GM19467 (cell line): Measurements from ENCODE around the gene RAB8B.

Experiments
- ATAC-seq: cut with Tn5 transposase; IDR thresholded peaks from one replicate; pipeline ENCODE4 v1.9.1; 2021; ENCODE audit warnings: mild to moderate bottlenecking, moderate library complexity; ENCODE audit not compliant: unreplicated experiment

The RAB8B gene

DNA sequence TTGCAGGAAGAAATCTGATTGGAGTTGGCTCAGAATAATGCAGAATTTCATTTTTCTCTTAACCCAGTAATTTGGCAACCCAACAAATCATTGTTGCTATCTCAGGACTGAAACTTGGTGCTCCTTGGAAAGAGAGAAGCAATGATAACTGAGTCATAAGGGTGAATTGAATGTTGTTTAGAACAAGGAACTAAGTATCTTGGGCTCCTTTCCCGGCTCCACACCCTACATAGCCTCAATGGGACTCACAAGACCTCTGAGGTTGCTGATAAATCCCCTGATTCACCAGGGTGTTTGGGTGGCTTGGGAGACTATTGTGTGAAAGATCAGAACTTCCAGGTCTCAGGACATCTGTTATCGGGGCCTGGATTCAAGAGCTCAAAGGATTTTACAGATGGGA, 7.8 kb upstream of the RAB8B start:
- ATAC-seq, result no peak

DNA sequence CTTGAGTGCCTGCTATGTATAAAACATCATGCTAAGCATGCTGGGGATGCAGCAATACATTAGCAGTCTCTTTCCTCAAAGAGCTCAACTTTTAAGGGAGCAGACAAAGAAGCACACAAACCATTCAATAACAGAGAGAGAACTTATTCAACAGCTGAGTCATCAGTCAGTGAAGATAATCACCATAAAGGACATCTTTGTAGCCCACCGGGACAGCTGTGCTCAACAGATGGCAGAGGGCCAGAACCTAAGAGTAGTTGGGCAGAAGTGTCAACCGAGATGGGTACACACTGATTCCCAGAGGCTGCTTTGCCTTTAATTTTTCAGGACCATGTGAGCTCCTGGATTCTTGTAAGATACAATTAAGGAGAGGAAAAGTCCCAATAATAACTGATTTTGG, 4.2 kb upstream of the RAB8B start:
- ATAC-seq, result no peak

- no peak for ATAC-seq
Observed at GRCh38 chr15:63186065-63186464, 3.3 kb upstream of the RAB8B start.

- ATAC-seq, result no peak
Observed at GRCh38 chr15:63187589-63188226, 1.7 kb upstream of the RAB8B start.

- no peak for ATAC-seq
Observed at GRCh38 chr15:63188247-63188925, 1.0 kb upstream of the RAB8B start.

DNA sequence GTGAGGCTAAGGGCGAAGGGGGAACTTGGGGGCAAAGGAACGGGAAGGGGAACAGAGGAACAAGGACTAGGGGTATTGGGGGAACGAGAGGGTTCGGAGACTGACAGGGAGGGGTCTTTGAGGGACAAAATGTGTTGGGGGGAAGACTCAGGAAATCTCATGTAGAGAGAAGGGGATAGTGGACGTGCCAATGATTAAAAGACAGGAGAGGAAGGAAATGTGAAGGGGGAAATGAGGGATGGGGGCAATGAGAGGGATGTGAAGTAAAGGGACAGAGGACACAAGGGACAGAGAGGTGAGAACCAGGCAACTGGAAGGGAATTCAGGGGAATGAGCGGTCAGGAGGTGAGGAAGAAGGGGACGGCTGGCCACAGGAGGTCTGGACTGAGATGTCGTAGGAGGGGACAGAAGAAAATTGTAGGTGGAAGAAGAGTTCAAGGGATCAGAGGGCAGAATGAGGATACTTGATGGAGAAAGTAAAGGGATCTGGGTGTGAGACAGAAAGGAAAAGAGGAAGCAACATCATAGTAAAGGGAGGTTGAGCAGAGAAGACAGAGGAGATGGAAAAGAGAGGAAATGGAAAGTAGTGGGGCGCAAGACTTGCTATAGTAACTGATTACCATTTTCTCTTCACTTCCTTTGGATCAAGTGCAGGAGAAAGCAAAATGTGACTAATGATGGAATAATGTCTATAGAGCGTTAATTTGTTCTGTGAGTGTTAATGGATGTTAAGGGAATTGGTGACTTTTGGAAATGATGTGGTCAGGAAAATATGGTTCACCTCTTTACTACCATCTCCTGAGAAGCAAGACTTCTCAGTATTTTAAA, 749 bp downstream of the RAB8B start:
- ATAC-seq, result no peak

- ATAC-seq, result no peak
Observed at GRCh38 chr15:63190769-63191649, 1.6 kb downstream of the RAB8B start.

- ATAC-seq, result peak; percentile 46
Observed at GRCh38 chr15:63191895-63192618, 2.7 kb downstream of the RAB8B start.

DNA sequence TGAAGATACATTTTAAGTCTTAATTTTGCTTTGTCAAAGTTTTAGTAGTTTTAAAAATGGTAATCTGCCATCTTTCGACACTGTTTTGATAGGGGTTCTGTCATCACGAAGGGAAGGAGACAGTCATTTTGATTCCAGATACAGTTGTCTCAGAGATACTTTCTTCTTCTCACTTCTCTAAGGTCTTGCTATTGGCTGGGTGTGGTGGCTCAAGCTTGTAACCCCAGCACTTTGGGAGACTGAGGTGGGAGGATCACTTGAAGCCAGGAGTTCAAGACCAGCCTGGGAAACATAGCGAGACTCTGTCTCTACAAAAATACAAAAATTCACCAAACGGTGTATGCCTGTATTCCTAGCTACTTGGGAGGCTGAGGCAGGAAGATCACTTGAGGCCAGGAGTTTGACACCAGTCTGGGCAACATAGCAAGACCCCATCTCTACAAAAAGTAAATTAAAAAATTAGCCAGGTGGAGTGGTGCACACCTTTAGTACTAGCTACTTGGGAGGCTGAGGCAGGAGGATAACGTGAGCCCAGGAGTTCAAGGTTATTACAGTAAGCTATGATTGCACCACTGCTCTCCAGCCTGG, 3.3 kb downstream of the RAB8B start:
- no peak for ATAC-seq

GRCh38 chr15:63194302-63194701, 4.9 kb downstream of the RAB8B start:
- ATAC-seq, result no peak

DNA sequence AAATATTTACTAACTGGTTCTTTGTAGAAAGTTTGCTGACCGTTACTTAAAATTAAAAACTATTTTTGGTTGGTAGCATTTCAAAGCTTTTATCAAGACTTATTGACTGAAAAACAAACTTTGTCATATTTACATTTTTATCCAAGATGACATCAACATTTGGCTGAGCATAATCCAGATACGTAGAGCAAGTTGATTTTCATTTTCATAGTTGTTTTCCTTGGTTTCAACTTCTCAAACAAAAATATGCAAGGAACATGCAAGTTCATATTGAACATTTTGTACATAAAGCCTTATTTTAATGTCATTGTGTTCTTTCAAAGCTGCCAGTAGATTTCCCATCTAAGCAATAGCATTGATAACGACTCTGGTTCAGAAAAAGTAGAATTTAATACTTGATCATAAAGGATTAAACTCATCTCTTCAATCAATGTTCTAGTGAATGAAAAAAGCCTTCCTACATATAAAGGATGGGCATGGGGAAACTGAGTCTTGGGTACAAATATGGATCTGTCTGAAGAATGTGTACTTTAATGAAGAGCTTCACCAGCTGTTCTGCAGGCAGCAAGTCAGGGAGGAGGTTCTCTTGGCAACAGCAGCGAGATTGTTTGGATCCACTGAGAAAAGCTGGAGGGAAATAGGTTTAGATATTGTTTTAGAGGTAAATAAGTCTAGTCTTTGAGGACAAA, 5.6 kb downstream of the RAB8B start:
- ATAC-seq, result no peak

DNA sequence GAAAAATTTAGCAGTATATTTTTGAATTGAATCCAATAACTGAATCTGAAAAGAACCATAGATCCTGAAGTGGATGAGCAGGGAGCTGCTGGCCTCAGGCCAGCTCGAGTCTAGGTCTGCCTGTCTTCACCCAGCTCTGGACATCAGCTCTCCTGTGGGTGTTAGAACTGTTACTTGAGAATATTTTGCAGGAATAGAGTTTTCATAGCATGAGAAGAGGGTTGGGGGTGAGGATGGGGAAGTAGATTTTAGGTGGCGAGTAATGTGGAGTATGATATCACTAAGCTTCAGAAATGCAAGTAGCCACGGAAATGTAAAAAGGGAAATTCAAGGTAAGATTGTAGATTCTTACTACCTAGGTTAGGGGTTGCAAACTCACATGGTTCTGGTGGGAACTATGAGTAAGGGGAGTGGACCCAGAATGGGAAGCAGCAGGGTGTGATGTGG, 6.2 kb downstream of the RAB8B start:
- no peak for ATAC-seq

- no peak for ATAC-seq
Observed at GRCh38 chr15:63196842-63197241, 7.4 kb downstream of the RAB8B start.

GRCh38 chr15:63197626-63198025, 8.2 kb downstream of the RAB8B start:
- no peak for ATAC-seq

DNA sequence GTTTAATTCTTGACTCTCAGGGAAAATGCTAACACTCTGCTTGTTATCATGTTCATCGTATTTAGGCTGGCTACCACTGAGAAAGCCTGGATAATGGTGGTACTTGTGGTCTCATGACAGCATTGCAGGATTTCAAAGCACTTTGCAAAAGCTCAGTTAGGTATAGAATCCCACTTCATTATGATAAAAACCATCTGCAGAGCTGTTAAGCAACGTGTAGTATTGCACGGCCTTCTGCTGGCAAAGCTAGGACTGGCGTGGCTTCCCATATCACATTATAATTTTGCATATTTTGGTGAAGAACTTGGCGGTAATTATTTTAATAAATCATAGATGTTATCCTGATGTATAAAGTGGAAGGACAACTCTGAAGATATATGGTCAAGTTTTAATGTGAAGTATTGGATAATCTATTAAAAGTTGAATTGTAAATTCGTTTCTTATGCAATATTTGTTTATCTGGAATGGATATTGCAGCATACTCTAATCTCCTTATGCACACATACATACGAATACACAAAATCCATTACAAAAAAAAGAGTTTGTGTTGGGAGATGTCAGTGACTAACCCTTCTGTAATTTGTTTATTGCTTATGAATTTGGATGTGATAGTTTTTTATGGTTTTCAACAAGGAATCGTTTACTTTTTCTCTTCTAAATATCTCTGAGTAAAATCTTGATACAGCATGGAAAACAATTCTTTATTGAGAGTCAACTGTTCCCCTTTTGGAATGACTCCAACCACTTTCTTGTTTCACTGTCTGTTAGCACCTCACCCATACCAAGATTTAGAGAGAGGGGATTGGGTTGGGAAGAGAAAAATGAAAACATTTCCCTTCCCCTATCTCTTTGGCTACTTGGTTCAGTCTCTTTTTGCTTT, 9.2 kb downstream of the RAB8B start:
- ATAC-seq, result no peak

DNA sequence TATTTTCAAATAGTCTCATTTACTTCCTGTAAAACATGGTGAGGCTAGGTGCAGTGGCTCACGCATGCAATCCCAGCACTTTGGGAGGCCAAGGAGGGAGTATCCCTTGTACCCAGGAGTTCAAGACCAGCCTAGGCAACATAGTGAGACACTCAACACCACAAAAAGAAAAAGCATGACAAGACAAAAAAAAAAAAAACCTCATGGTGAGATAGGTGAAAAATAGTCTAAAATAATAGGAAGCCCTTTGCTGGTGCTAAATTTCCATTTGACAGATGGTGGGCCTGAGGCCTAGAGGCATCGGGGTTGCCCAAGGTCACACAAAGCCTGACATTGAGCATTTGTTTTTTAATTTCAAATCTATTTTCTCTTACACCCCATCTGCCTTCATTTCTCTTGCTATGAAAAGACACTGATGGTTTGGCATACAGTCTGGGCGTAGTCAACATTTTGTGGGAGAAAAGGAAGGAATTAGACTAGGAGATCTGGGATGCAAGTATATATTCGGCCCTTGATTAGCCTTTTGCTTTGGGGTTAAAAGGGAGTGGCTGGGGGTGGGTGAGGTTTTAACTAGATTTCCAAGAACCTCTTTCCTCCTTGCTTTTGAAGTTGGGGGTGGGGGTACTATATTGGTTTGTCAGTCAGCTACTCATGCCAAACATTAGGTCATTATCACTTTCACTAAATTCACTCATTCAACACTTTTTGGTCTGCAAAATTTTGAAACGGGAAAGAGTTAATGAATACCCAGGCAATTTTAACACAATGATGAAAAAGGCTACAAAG, 11.3 kb downstream of the RAB8B start:
- no peak for ATAC-seq

GRCh38 chr15:63202861-63203260, 13.5 kb downstream of the RAB8B start:
- no peak for ATAC-seq
